WTC11 (cell line): ENCODE measurements around the gene FFAR4. TPM values are rescaled to one million over a fixed set of nuclear protein-coding genes. Genes with fewer than 3 reads are reported as not detected.

Experiments used
- ATAC-seq: fragments of 200-7000 bp; cut with Tn5 transposase; 2 replicates; pipeline ENCODE4 v1.10.0; 2021; ENCODE audit warnings: mild to moderate bottlenecking, moderate library complexity
- CTCF ChIA-PET: fragments of 300-600 bp; sonication (Branson Sonifier 250); formaldehyde crosslinking; loops from one replicate; lab custom pipeline; 2021; ENCODE audit warnings: antibody characterized with exemption; lab: Charles Lee
- POLR2A ChIA-PET: fragments of 350-600 bp; sonication (Branson Sonifier 250); formaldehyde crosslinking; loops from one replicate; lab custom pipeline; 2021; ENCODE audit warnings: antibody characterized with exemption; lab: Charles Lee
- DNase-seq: peaks from one replicate; pipeline ENCODE4 v3.0.0; 2021; ENCODE audit warnings: low spot score
- H3K27ac Mint-ChIP-seq: 2 replicates; pipeline ENCODE4 v1.8.0; 2021; ENCODE audit warnings: mixed read lengths
- H3K27me3 Mint-ChIP-seq: 2 replicates; pipeline ENCODE4 v1.8.0; 2021; ENCODE audit warnings: low read depth, mild to moderate bottlenecking, moderate library complexity, mixed read lengths
- H3K36me3 Mint-ChIP-seq: 2 replicates; pipeline ENCODE4 v1.8.0; 2021; ENCODE audit warnings: mixed read lengths
- H3K4me1 Mint-ChIP-seq: 2 replicates; pipeline ENCODE4 v1.8.0; 2022; ENCODE audit warnings: mixed read lengths
- H3K4me3 Mint-ChIP-seq: 2 replicates; pipeline ENCODE4 v1.8.0; 2021; ENCODE audit warnings: mild to moderate bottlenecking, moderate library complexity, mixed read lengths
- H3K9me3 Mint-ChIP-seq: 2 replicates; pipeline ENCODE4 v1.8.0; 2021; ENCODE audit warnings: mixed read lengths
- ARID4B ChIP-seq: sonication (generic); formaldehyde crosslinking; IDR thresholded peaks from 2 replicates; pipeline ENCODE4 v1.8.0; 2023; ENCODE audit warnings: missing genetic modification reagents, mild to moderate bottlenecking, borderline replicate concordance
- CBFB ChIP-seq: sonication (generic); formaldehyde crosslinking; IDR thresholded peaks from 2 replicates; pipeline ENCODE4 v1.8.1; 2022; ENCODE audit warnings: mild to moderate bottlenecking, low read depth, missing genetic modification reagents
- CDX4 ChIP-seq: fragments of 250-450 bp; sonication (Bioruptor Pico); IDR thresholded peaks from 2 replicates; pipeline ENCODE4 v1.9.0; 2021; ENCODE audit warnings: moderate library complexity, mild to moderate bottlenecking, inconsistent platforms, borderline replicate concordance
- ESRRA ChIP-seq: sonication (generic); formaldehyde crosslinking; IDR thresholded peaks from 2 replicates; pipeline ENCODE4 v1.8.1; 2022; ENCODE audit warnings: mild to moderate bottlenecking, missing genetic modification reagents, borderline replicate concordance
- FOXP1 ChIP-seq: sonication (generic); formaldehyde crosslinking; IDR thresholded peaks from 2 replicates; pipeline ENCODE4 v1.8.0; 2022; ENCODE audit warnings: missing genetic modification reagents, mild to moderate bottlenecking, moderate library complexity, borderline replicate concordance
- MXD4 ChIP-seq: fragments of 250-450 bp; sonication (Bioruptor Pico); IDR thresholded peaks from 2 replicates; pipeline ENCODE4 v1.8.0; 2021; ENCODE audit warnings: mild to moderate bottlenecking, moderate library complexity, borderline replicate concordance
- PRRX2 ChIP-seq: fragments of 250-450 bp; sonication (Bioruptor Pico); IDR thresholded peaks from 2 replicates; pipeline ENCODE4 v1.8.0; 2021; ENCODE audit warnings: mild to moderate bottlenecking
- RORB ChIP-seq: fragments of 250-450 bp; sonication (Bioruptor Pico); IDR thresholded peaks from 2 replicates; pipeline ENCODE4 v1.9.0; 2021; ENCODE audit warnings: mild to moderate bottlenecking
- ZBTB43 ChIP-seq: sonication (generic); formaldehyde crosslinking; IDR thresholded peaks from 2 replicates; pipeline ENCODE4 v1.8.1; 2023; ENCODE audit warnings: mild to moderate bottlenecking, missing genetic modification reagents
- ZNF232 ChIP-seq: sonication (generic); formaldehyde crosslinking; IDR thresholded peaks from 2 replicates; pipeline ENCODE4 v1.8.0; 2022; ENCODE audit warnings: mild to moderate bottlenecking, missing genetic modification reagents
- ZSCAN18 ChIP-seq: fragments of 250-450 bp; sonication (Bioruptor Pico); IDR thresholded peaks from 2 replicates; pipeline ENCODE4 v2.1.2; 2022; ENCODE audit warnings: mild to moderate bottlenecking, moderate library complexity
- total RNA-seq: library from RNA; stranded (reverse); gene quantifications from 3 replicates; pipeline ENCODE4 v1.2.3, GENCODE V29; 2021

The FFAR4 gene
- total RNA-seq, 1 experiment from 2014 or later: 0.15 TPM

GRCh38 chr10:93629647-93630305 is 63.3 kb downstream of the FFAR4 start (continued):
- TF ChIP-seq CBFB (CRISPR knock-in tag) (no peak), PRRX2 (CRISPR knock-in tag) (no peak), ZNF232 (CRISPR knock-in tag) (no peak)

GRCh38 chr10:93630625-93631557 is 64.4 kb downstream of the FFAR4 start:
- TF ChIP-seq ZSCAN18 (CRISPR knock-in tag) (no peak), FOXP1 (no peak), ESRRA (CRISPR knock-in tag) (no peak), ZBTB43 (CRISPR knock-in tag) (no peak), MXD4 (CRISPR knock-in tag) (no peak), ARID4B (CRISPR knock-in tag) (no peak), RORB (CRISPR knock-in tag) (no peak), CDX4 (no peak)
- TF ChIP-seq, all 79 proteins: peak for 0
- Mint-ChIP-seq H3K27me3 (peaks cover 4% of the 10 kb centered on the region; the same call in 1 of the 2 replicates), H3K36me3 (no peaks in the 10 kb centered on the region), H3K4me3 (no peak overlapping the region), H3K4me1 (peaks cover 19% of the 10 kb centered on the region), H3K27ac (no peak overlapping the region), H3K9me3 (no peaks in the 10 kb centered on the region; the same call in 1 of the 2 replicates)
- no peak for ATAC-seq
- CTCF ChIA-PET: interaction anchor here (0.6 kb wide), 2 partner anchors 169 to 274 kb away, joined by 3 read pairs; no protein-coding TSS in a partner anchor
- DNase-seq: no peak
- POLR2A ChIA-PET: no interaction called here

Other genes starting within 250 kb of the FFAR4 start
- 1.4 to 2.2 TPM (median 1.8 TPM) in 3 replicates for gene MYOF, start 84.3 kb upstream of the FFAR4 start, total RNA-seq
- gene CEP55, start 70.1 kb upstream of the FFAR4 start, total RNA-seq: 15.7 to 17.3 TPM (median 15.8 TPM) in 3 replicates
- 1.8 to 2.7 TPM (median 2.2 TPM) in 3 replicates for gene RBP4, start 34.6 kb downstream of the FFAR4 start, total RNA-seq
- not detected in 3 replicates for gene PDE6C, start 45.9 kb downstream of the FFAR4 start, total RNA-seq
- gene FRA10AC1, start 135.9 kb downstream of the FFAR4 start, total RNA-seq: 12.9 to 15.8 TPM (median 14.1 TPM) in 3 replicates
- not detected in 3 replicates for gene LGI1, start 191.3 kb downstream of the FFAR4 start, total RNA-seq